ENCODE results near the gene NFIA.

- no peak for TF ChIP-seq CTCF (IDR thresholded peaks at IDR 0.05; ENCODE audit: low read length)
- TF ChIP-seq EZH2 (optimal IDR thresholded peaks at IDR 0.05; ENCODE audit: low read depth, low read length), result no peak
- TF ChIP-seq EZH2phosphoT487 (IDR thresholded peaks at IDR 0.05; ENCODE audit: low read length), result no peak
These were observed 52.9 kb downstream of the NFIA start for GRCh38 chr1:61135291-61135690.
